HCT116 (cell line): Measurements from ENCODE around the gene AURKAIP1. TPM values are rescaled to one million over a fixed set of nuclear protein-coding genes. Genes with fewer than 3 reads are reported as not detected.

ENCODE experiments used
- ATAC-seq: fragments of 200-7000 bp; cut with Tn5 transposase; 2 replicates; pipeline ENCODE4 v1.9.1; 2020; ENCODE audit warnings: mild to moderate bottlenecking, moderate library complexity
- BruUV-seq: library from RNA; stranded (reverse); fragments of 400-500 nt; replicated peaks from 2 replicates; lab custom pipeline; 2021; lab: Mats Ljungman, UMichigan
- CTCF ChIA-PET: fragments of 300-600 bp; sonication (Branson Sonifier 250); formaldehyde crosslinking; loops from one replicate; lab custom pipeline; 2021; ENCODE audit warnings: antibody characterized with exemption; lab: Charles Lee
- POLR2A ChIA-PET: fragments of 300-600, 350-600 bp; sonication (Branson Sonifier 250); formaldehyde crosslinking; loops from one replicate; lab custom pipeline; 2021; ENCODE audit warnings: antibody characterized with exemption; lab: Charles Lee
- RAD21 ChIA-PET, 2 experiments: fragments of 300-600 bp; sonication (Branson Sonifier 250); formaldehyde crosslinking; loops; one replicate each; lab custom pipeline; 2023; ENCODE audit warnings: low total read pairs in 2 of 2; ENCODE audit not compliant: uncharacterized antibody in 2 of 2, unreplicated experiment in 2 of 2, low non-redundant PET in 1 of 2; lab: Charles Lee
- DNase-seq: peaks from one replicate; pipeline ENCODE4 v3.0.0-alpha.2; 2010; ENCODE audit warnings: low read depth, low spot score
- H2AFZ ChIP-seq: fragments of 200-600 bp; shearing (Covaris generic), sonication (generic); 2 replicates; pipeline ENCODE4 v1.6.1; 2017; ENCODE audit warnings: low read depth, mixed run types, mixed read lengths, antibody characterized with exemption, low read length; ENCODE audit not compliant: poor library complexity, severe bottlenecking
- H3K27ac ChIP-seq: 2 replicates; pipeline ENCODE4 v1.5.1; 2012; ENCODE audit warnings: low read depth, low read length
- H3K27me3 ChIP-seq: fragments of 200-600 bp; sonication (generic); 2 replicates; pipeline ENCODE4 v1.6.1; 2016; ENCODE audit warnings: mixed run types, low read length, mixed read lengths; ENCODE audit not compliant: insufficient read depth
- H3K36me3 ChIP-seq, 2 experiments: fragments of 200-500 bp in 1 of 2; fragments of 200-600 bp in 1 of 2; sonication (Bioruptor generic) in 1 of 2; sonication (generic) in 1 of 2; 2 replicates each; pipeline versions ENCODE4 v1.5.1 to v1.6.1; 2014 to 2016; ENCODE audit warnings: low read length in 2 of 2, inconsistent platforms in 1 of 2, mixed read lengths in 1 of 2, mixed run types in 1 of 2; ENCODE audit not compliant: insufficient read depth in 2 of 2, control insufficient read depth in 1 of 2
- H3K4me1 ChIP-seq, 2 experiments: fragments of 200-600 bp in 1 of 2; sonication (generic) in 1 of 2; 2 replicates each; pipeline versions ENCODE4 v1.5.1 to v1.6.1; 2012 to 2017; ENCODE audit warnings: low read length in 2 of 2, inconsistent platforms in 1 of 2, mild to moderate bottlenecking in 1 of 2, mixed read lengths in 1 of 2, mixed run types in 1 of 2, moderate library complexity in 1 of 2; ENCODE audit not compliant: insufficient read depth in 2 of 2, control insufficient read depth in 1 of 2
- H3K4me2 ChIP-seq: fragments of 200-600 bp; sonication (generic); 2 replicates; pipeline ENCODE4 v1.6.1; 2017; ENCODE audit warnings: mixed run types, low read length, mixed read lengths
- H3K4me3 ChIP-seq, 2 experiments: fragments of 200-600 bp in 1 of 2; sonication (generic) in 1 of 2; replicated peaks in 1 of 2; 2 replicates each; pipeline ENCODE4 v1.5.1; 2011 to 2016; ENCODE audit warnings: low read length in 2 of 2, control low read depth in 1 of 2, low read depth in 1 of 2, mild to moderate bottlenecking in 1 of 2, mixed read lengths in 1 of 2, mixed run types in 1 of 2
- H3K79me2 ChIP-seq: fragments of 200-600 bp; sonication (generic); 2 replicates; pipeline ENCODE4 v1.6.1; 2017; ENCODE audit warnings: mild to moderate bottlenecking, mixed run types, low read length, moderate library complexity, mixed read lengths; ENCODE audit not compliant: insufficient read depth
- H3K9ac ChIP-seq: fragments of 200-600 bp; sonication (generic); 2 replicates; pipeline ENCODE4 v1.6.1; 2016; ENCODE audit warnings: low read length, mixed read lengths
- H3K9me2 ChIP-seq: fragments of 200-600 bp; sonication (generic), shearing (Covaris generic); 2 replicates; pipeline ENCODE4 v1.6.1; 2017; ENCODE audit warnings: mixed run types, mild to moderate bottlenecking, moderate library complexity; ENCODE audit not compliant: insufficient read depth
- H3K9me3 ChIP-seq, 2 experiments: fragments of 200-500 bp in 1 of 2; fragments of 200-600 bp in 1 of 2; sonication (Bioruptor generic) in 1 of 2; sonication (generic) in 1 of 2; 2 replicates each; pipeline ENCODE4 v1.6.1; 2014 to 2017; ENCODE audit warnings: low read length in 2 of 2, mixed read lengths in 2 of 2, inconsistent platforms in 1 of 2, low read depth in 1 of 2, mild to moderate bottlenecking in 1 of 2, mixed run types in 1 of 2, moderate library complexity in 1 of 2; ENCODE audit not compliant: control insufficient read depth in 1 of 2, insufficient read depth in 1 of 2
- H4K20me1 ChIP-seq: fragments of 200-600 bp; sonication (generic), shearing (Covaris generic); 2 replicates; pipeline ENCODE4 v1.6.1; 2017; ENCODE audit warnings: mixed run types, mild to moderate bottlenecking, moderate library complexity; ENCODE audit not compliant: insufficient read depth
- ATF3 ChIP-seq: IDR thresholded peaks from 2 replicates; pipeline ENCODE4 v1.6.1; 2012
- CBX3 ChIP-seq: IDR thresholded peaks from 2 replicates; pipeline ENCODE4 v1.6.1; 2012; ENCODE audit warnings: low read depth
- CEBPB ChIP-seq: IDR thresholded peaks from 2 replicates; pipeline ENCODE4 v1.6.1; 2012; ENCODE audit warnings: low read depth
- CTCF ChIP-seq, 3 experiments: fragments of 200-600 bp in 1 of 3; sonication (generic) in 1 of 3; IDR thresholded peaks in 2 of 3; conservative IDR thresholded peaks in 1 of 3; 2 replicates each; pipeline ENCODE4 v1.5.1; 2012 to 2017; ENCODE audit warnings: low read depth in 2 of 3, low read length in 2 of 3, antibody characterized with exemption in 1 of 3, borderline replicate concordance in 1 of 3, control low read depth in 1 of 3, mild to moderate bottlenecking in 1 of 3, mixed read lengths in 1 of 3, mixed run types in 1 of 3, moderate library complexity in 1 of 3; ENCODE audit not compliant: insufficient read depth in 1 of 3
- EGR1 ChIP-seq: IDR thresholded peaks from 2 replicates; pipeline ENCODE4 v1.6.1; 2012; ENCODE audit warnings: low read depth
- ELF1 ChIP-seq: IDR thresholded peaks from 2 replicates; pipeline ENCODE4 v1.6.1; 2012; ENCODE audit warnings: low read depth, borderline replicate concordance
- EZH2 ChIP-seq: fragments of 200-600 bp; sonication (generic); IDR thresholded peaks from 2 replicates; pipeline ENCODE4 v1.6.1; 2017; ENCODE audit warnings: antibody characterized with exemption, mixed run types
- FOSL1 ChIP-seq: IDR thresholded peaks from 2 replicates; pipeline ENCODE4 v1.6.1; 2012; ENCODE audit warnings: low read depth
- POLR2AphosphoS5 ChIP-seq: IDR thresholded peaks from 2 replicates; pipeline ENCODE4 v1.6.1; 2011; ENCODE audit warnings: mild to moderate bottlenecking, low read depth, low read length, moderate library complexity
- RAD21 ChIP-seq: IDR thresholded peaks from 2 replicates; pipeline ENCODE4 v1.6.1; 2012; ENCODE audit warnings: low read depth, mild to moderate bottlenecking
- SIN3A ChIP-seq: IDR thresholded peaks from 2 replicates; pipeline ENCODE4 v1.6.1; 2012; ENCODE audit warnings: low read depth
- SP1 ChIP-seq: IDR thresholded peaks from 2 replicates; pipeline ENCODE4 v1.6.1; 2012; ENCODE audit warnings: low read depth
- SRF ChIP-seq: IDR thresholded peaks from 2 replicates; pipeline ENCODE4 v1.6.1; 2012; ENCODE audit warnings: low read depth
- YY1 ChIP-seq: IDR thresholded peaks from 2 replicates; pipeline ENCODE4 v1.6.1; 2011; ENCODE audit warnings: low read length, low read depth, moderate library complexity, mild to moderate bottlenecking; ENCODE audit not compliant: insufficient replicate concordance; ENCODE audit errors: extremely low read depth
- ZFX ChIP-seq: fragments of 450-650 bp; IDR thresholded peaks from 2 replicates; pipeline ENCODE4 v1.6.1; 2017
- intact Hi-C: fragments of 100-400 bp; cut with micrococcal nuclease; formaldehyde crosslinking; loops from 2 replicates; pipeline ENCODE4 v1.10.0; 2022
- total RNA-seq: library from RNA; stranded (reverse); gene quantifications from one replicate; pipeline ENCODE4 v1.2.1, GENCODE V29; 2021; ENCODE audit not compliant: unreplicated experiment

AURKAIP1 gene
- total RNA-seq, 1 experiment from 2014 or later, result 200 TPM

GRCh38 chr1:1326075-1326605, 48.9 kb downstream of the AURKAIP1 start:
- H3K27me3 ChIP-seq, result no peaks in the 10 kb centered on the region
- ChIA-PET CTCF (no interaction called here), POLR2A (no interaction called here), RAD21 (no interaction called here)
- H3K4me1 ChIP-seq, result peaks cover 18 to 28% of the 10 kb centered on the region in 2 experiments
- H4K20me1 ChIP-seq, result peaks cover 1% of the 10 kb centered on the region; the same call in 1 of the 2 replicates
- TF ChIP-seq EGR1 (no peak), FOSL1 (no peak), SIN3A (no peak), ZFX (no peak), SRF (no peak), CEBPB (no peak), POLR2AphosphoS5 (no peak), CTCF (IDR thresholded peaks at IDR 0.05 in 2 of 3, conservative IDR thresholded peaks at IDR 0.05 in 1 of 3; ENCODE audit: borderline replicate concordance in 1 of 3, insufficient read depth in 1 of 3, low read depth in 2 of 3, low read length in 2 of 3) (no peak), EZH2 (no peak), CBX3 (no peak), YY1 (no peak), SP1 (no peak), ATF3 (no peak), RAD21 (no peak), ELF1 (no peak)
- H3K36me3 ChIP-seq, result peaks cover 0 to 4% of the 10 kb centered on the region in 2 experiments; a peak in 2 of 4 replicates
- peak overlapping the region; percentile 69 to 87 for H3K4me3 ChIP-seq
- peak overlapping the region; percentile 80; the same call in 1 of the 2 replicates for H3K27ac ChIP-seq
- no peaks in the 10 kb centered on the region for H3K9me2 ChIP-seq
- TSS peak; percentile 45 for BruUV-seq
- no peak for ATAC-seq
- no peaks in the 10 kb centered on the region for H3K9me3 ChIP-seq
- DNase-seq, result no peak
- H3K79me2 ChIP-seq, result peaks cover 47% of the 10 kb centered on the region
- H3K9ac ChIP-seq, result peak overlapping the region; percentile 96
- no peak overlapping the region for H2AFZ ChIP-seq
- H3K4me2 ChIP-seq, result peak overlapping the region; percentile 76
- intact Hi-C loops, result no loop called here
